GM21367 (cell line): ENCODE results near the gene CD14.
"Not testable (repeated sequence)": the region's sequence is repeated elsewhere in the genome, so short reads cannot be mapped to it uniquely, and the experiment has no call there.

ENCODE experiments used
- ATAC-seq: cut with Tn5 transposase; IDR thresholded peaks from one replicate; pipeline ENCODE4 v1.9.1; 2021; ENCODE audit not compliant: unreplicated experiment

CD14 gene

DNA sequence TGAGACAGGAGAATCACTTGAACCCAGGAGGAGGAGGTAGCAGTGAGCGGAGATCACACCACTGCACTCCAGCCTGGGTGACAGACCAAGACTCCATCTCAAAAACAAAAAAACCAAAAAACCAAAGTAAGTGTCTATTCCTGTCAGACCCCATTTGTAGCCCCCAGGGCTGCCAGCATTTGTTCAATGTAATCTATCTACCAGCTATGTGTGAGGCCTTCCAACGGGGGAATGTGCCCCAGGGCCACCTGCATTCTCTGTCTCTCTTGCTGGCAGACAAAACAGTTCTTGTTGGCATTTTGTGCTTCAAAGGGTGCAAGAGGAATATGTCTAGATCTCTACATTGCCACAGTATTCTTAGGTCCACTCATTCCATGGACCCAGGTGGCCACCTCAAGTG is 34.1 kb downstream of the CD14 start:
- ATAC-seq: no peak

DNA sequence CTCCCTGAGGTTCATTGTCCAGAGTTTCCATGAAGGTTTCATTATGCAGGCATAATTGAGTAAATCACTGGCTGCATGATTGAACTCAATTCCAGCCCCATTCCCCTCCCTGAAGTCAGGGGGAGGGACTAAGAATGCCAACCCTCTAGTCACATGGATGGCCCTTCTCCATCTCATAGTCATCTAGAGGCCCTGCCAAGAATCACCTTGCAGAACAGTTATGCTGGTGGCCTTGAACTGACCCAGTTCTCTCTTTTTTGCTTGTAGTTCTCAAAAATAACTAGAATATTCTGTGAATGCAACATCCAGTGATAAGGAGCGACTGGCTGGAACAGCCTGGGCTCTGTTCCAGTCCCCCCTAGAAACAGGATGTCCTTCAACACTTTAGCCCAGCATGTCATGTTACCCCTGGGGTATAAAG is 36.6 kb downstream of the CD14 start:
- ATAC-seq: no peak

DNA sequence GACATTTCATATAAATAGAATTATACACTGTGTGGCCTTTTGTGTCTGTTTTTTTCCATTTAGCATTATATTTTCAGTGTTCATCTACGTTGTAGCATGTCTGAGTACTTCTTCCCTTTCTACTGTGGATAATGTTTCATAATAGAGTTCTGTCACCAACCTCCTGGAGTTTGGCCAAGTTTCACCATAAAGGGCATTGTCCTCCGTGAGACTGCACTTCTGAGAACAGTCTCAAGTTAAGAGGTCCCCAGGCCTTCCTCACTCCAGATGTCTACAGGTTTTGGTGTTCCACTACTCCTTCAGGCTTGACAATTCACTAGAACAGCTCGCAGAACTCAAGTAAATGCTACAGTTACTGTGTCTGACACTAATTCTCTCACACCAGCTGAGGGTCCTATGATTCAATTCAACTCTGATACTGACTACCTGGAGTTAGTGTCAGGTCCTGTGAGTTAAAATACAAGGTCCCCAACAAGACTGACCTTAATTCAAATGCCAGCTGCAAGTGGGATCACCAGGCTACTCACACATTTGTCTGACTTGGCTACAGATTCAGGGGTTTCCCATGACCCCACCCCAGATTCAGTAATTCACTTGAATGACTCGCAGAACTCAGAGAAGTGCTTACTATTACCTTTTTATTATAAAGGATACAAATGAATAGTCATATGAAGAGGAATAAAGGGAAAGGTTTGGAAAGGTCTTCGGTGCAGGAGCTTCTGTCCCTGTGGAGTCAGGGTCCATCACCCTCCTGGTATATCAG is 37.3 kb downstream of the CD14 start:
- ATAC-seq: no peak

- no peak for ATAC-seq
Observed at GRCh38 chr5:140594169-140594568, 38.8 kb downstream of the CD14 start.

DNA sequence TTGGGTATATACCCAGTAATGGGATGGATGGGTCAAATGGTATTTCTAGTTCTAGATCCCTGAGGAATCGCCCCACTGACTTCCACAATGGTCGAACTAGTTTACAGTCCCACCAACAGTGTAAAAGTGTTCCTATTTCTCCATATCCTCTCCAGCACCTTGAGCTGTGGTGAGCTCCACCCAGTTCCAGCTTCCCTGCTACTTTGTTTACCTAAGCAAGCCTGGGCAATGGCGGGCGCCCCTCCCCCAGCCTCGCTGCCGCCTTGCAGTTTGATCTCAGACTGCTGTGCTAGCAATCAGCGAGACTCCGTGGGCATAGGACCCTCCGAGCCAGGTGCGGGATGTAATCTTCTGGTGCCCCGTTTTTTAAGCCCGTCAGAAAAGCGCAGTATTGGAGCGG is 39.9 kb downstream of the CD14 start:
- not testable (repeated sequence) for ATAC-seq

DNA sequence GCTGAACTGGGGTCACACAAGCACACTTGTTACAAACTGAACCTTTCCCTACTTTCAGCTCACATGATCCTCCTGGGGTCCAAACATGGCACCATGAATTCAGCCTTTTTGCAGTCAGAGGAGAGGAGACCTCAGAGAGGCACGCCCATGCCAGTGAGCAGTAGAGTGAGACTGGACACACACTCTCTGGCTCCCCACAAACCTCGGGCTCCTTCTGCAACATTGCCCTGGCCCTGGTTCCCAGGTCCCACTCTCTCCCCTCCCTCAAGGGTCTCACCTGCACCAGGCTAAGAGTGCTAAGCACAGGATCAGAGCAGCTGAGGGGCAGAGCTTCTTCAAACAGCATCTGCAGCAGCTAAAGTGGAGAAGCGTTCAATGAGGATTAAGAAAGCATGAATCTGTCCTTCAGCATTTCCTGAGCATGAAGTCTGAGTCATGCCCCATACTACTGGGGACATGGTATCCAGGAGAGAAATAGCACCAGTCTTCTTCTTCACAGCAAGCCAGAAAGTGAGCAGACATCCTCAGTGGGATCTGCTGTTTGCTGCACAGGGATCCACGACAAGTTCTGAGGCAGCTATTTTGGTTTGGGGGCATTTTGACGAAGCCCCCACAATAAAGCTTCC is 41.1 kb downstream of the CD14 start:
- ATAC-seq: no peak

DNA sequence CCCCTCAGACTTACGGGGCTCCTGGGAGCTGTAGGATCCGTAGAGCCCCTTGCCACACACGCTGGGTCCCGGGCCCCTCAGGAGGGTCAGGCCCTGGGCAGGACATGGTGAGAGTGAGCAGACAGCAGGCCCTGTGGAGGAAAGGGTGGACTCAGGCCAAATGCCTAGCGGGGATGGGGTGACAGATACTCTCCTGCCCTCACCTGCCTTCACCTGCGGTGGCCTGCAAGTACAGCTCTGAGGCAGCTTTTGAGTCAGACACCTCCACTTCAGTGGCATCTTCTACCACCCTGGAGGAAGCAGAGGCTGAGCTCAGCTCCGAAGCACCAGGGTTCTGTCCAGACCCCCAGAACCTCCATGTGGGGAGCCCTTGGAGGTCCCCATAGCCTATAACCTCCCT is 42.1 kb downstream of the CD14 start:
- ATAC-seq: no peak

- no peak for ATAC-seq
Observed at GRCh38 chr5:140588311-140589070, 44.5 kb downstream of the CD14 start.

DNA sequence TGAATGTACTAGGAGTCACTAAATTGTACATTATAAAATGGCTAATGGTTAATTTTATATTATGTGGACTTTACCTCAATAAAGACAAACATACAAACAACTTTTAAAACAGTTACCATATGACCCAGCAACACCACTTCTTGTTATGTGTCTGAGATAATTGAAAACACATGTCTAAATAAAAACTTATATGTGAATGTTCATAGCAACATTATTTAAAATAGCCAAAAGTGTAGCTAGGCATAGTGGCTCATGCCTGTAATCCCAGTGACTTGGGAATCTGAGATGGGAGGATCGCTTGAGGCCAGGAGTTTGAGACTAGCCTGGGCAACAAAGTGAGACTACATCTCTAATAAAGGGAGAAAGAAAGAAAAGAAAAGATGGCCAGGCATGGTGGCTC is 45.5 kb downstream of the CD14 start:
- no peak for ATAC-seq
